ENCODE measurements around the gene MRPL42.
"Not testable (repeated sequence)": the region's sequence is repeated elsewhere in the genome, so short reads cannot be mapped to it uniquely, and the experiment has no call there.

Gene MRPL42

DNA sequence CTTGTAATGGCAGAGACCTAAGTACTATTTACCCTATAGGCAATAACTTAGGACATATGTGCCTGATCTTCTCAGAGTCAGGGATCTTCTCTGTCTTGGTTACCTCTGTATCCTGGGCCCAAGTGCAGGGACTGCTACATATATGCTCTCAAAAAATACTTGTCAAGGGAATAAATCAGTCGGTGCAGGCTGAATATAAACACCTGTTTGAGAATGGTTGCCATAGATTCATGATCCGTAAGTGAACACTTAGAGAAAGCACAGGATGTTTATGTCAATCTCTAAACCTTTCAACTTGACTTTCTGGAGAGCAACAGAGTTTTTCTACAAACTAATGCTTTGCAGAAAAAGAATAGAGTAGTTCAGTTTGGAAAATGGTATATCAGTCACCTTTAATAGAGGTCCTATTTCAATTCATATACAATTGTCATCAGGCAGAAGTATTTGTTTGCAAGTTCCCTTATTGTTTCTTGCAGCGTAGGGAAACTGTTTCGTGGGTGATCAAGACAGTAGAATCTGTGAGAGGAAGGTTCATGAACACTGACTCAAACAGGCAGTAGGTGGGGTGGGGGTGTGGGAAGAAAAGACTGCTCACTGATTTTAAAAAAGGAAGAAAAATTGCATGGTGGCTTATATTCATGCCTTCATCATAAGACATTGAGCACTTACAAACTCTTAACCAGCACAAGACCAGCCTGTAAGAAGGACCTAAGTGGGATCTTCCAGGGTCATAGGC, 19.6 kb upstream of the MRPL42 start:
- peak; percentile 18 for DNase-seq

DNA sequence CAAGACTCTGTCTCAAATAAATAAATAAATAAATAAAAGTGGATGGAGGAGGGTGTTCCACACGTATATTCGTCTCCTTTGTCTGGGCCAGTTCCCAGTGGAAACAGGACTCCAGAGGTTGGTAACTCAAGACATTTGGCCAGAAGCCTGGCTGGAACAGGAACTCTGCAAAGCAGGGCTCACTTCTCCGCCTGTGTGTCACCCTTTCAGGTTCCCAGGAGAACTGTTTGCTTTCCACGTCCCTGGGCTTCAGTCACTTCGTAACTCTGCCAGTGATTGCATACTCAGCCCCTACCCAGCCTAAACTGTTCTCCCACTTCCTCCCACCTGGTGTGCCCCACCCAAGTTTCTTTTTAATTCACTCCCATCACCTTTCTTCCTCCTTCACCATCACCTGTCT, 18.5 kb upstream of the MRPL42 start:
- no peak for DNase-seq

- DNase-seq: no peak
These were observed 18.0 kb upstream of the MRPL42 start for GRCh38 chr12:93449277-93449676.

- no peak for DNase-seq
These were observed 15.7 kb upstream of the MRPL42 start for GRCh38 chr12:93451423-93452158.

- no peak for DNase-seq
These were observed 13.7 kb upstream of the MRPL42 start for GRCh38 chr12:93453633-93454032.

DNA sequence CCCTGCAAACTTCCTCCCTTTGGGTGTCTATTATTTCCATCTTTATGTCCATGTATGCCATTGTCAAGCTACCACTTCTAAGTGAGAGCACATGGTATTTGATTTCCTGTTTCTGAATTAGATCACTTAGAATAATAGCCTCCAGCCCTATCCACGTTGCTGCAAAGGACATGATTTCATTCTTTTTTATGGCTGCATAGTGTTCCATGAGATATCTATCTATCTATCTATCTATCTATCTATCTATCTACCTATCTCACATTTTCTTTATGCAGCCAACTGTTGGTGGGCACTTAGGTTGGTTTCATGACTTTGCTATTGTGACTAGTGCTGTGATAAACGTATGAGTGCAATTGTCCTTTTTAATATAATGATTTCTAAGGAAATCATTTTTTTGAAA, 11.2 kb upstream of the MRPL42 start:
- DNase-seq: no peak

GRCh38 chr12:93459097-93459496, 8.2 kb upstream of the MRPL42 start:
- no peak for DNase-seq

GRCh38 chr12:93460003-93460402, 7.3 kb upstream of the MRPL42 start:
- DNase-seq: no peak

DNA sequence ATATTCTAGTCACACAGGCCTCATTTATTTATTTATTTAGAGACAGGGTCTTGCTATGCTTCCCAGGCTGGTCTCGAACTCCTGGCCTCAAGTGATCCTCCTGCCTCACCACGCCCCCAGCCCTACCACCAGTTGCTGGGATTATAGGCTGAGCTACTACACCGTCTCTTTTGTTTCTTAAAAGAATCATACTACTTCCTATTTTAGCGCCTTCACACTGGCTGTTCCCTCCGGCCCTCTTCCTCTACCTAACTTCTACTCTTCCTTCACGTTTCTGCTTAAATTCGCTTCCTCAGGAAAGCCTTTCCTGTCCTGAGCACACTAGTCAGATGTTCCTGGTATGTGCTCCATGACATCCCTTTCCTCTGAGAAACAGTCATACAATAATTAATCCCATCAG, 6.4 kb upstream of the MRPL42 start:
- no peak for DNase-seq

DNA sequence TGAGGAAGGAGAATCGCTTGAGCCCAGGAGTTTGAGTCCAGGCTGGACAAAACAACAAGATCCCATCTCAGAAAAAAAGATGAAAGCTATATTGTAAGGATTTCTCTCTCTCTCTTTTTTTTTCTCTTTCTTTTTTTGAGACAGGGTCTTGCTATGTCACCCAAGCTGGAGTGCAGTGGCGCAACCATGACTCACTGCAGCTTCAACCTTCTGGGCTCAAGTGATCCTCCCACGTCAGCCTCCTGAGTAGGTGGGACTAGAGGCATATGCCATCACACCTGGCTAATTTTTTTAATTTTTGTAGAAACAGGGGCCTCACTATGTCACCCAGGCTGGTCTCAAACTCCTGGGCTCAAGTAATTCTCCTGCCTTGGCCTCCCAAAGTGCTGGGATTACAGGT, 5.8 kb upstream of the MRPL42 start:
- DNase-seq: no peak

- DNase-seq: no peak
These were observed 1.5 kb upstream of the MRPL42 start for GRCh38 chr12:93465841-93466240.

DNA sequence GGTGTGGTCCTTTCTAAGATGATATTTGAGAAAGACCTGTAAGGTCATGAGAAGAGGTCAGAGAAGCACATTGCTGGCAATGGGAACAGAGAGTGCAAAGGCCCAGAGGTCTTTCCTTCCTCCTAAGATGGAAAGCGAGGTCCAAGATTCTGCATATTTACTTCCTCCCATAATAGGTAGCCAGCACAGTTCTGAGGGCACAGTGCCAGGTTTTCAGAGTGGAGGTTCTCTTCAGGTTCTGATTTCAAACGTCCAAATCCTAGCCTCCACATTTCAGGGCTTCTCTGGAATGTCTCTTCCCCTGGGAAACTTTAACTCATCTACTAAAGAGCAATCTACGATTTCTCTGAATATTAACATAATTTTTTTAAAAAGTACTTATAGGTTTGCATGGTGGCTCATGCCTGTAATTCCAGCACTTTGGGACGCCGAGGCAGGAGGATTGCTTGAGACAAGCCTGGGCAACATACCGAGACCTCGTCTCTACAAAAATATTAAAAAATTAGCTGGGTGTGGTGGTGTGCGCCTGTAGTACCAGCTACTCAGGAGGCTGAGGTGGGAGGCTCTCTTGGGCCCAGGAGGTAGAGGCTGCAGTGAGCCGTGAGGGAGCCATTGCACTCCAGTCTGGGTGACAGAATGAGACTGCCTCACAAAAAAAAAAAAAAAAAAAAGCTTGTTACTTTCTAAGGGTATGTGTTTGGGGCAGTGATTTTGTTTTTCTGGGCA, 526 bp upstream of the MRPL42 start:
- DNase-seq: no peak

- DNase-seq: no peak
These were observed 676 bp downstream of the MRPL42 start for GRCh38 chr12:93468008-93468371.

DNA sequence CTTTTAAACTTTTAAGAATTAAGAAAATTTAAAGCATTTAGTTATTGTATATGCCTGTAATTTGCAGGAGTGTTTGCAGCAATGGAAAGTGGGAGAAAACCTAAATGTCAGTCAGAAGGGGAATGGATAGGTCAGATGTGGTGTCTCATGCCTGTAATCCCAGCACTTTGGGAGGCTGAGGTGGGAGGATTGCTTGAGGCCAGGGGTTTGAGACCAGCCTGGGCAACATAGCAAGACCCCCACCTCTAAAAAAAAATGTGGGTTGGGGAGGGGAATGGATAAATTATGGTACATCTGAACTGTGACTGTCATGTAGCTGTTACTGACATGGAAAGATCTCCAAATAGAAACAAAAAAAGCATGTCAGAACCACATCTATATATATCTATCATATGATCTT, 2.1 kb downstream of the MRPL42 start:
- DNase-seq: no peak

- DNase-seq: no peak
These were observed 9.2 kb downstream of the MRPL42 start for GRCh38 chr12:93476555-93476954.

DNA sequence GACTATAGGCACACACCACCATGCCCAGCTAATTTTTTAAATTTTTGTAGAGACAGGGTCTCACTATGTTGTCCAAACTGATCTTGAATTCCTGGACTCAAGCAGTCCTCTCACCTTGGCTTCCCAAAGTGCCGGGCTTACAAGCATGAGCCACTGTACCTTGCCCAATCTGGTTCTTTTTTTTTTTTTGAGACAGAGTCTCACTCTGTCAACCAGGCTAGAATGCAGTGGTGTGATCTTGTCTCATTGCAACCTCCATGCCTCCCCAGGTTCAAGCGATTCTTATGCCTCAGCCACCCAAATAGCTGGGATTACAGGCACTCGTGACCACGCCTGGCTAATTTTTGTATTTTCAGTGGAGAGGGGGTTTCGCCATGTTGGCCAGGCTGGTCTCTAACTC, 15.4 kb downstream of the MRPL42 start:
- no peak for DNase-seq

GRCh38 chr12:93483151-93483807, 16.0 kb downstream of the MRPL42 start:
- no peak for DNase-seq

- DNase-seq: no peak
These were observed 17.1 kb downstream of the MRPL42 start for GRCh38 chr12:93484315-93484981.

DNA sequence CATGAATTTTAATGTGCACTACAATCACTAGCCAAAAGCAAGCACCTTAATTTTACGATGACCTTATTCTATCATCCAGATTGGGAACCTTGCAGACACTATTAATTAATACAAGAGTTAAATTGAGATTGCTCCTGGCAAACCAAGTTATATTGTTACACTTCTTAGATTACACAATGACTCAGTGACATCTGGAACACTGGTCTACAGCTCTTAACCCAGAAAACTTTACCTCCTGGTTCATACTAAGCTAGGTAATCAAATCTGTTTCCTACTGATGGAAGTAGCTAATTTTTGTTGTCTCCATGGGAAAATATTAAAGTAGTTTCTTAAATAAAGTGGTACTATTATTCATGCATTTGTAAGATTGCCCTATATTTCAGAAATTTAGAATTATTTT, 25.5 kb downstream of the MRPL42 start:
- not testable (repeated sequence) for DNase-seq

GRCh38 chr12:93494096-93494495, 26.8 kb downstream of the MRPL42 start:
- DNase-seq: no peak

DNA sequence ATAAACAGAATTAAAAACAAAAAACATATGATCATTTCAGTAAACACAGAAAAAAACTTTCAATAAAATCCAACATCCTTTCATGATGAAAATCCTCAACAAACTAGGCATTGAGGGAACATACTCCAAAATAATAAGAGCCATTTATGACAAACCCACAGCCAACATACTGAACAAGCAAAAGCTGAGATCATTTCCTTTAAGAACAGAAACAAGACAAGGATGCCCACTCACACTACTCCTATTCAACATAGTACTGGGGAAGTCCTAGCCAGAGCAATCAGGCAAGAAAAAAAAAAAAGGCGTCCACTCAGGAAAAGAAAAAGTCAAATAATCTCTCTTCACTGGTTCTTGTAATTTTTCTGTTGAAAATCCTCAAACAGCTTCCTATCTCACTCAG, 30.1 kb downstream of the MRPL42 start:
- no peak for DNase-seq

DNA sequence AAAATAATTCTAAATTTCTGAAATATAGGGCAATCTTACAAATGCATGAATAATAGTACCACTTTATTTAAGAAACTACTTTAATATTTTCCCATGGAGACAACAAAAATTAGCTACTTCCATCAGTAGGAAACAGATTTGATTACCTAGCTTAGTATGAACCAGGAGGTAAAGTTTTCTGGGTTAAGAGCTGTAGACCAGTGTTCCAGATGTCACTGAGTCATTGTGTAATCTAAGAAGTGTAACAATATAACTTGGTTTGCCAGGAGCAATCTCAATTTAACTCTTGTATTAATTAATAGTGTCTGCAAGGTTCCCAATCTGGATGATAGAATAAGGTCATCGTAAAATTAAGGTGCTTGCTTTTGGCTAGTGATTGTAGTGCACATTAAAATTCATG, 31.5 kb downstream of the MRPL42 start:
- not testable (repeated sequence) for DNase-seq

DNA sequence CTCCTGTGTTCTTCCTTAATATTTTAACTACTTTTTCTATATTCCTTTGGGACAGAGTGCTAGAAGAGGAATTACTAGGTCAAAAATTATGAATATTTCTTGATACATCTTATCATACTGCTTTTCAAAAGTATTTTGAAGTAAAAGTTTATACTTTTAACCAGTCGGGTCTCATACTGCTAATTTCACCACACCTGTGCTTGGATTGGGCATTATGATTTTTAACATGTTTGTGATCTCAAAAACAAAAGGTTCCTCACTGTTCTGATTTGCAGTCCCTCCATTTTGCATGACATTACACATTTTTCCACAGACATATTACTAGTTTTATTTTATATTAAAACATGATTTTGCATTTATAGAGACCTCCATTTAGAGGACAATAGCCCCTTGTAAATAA, 32.9 kb downstream of the MRPL42 start:
- no peak for DNase-seq

All from NCI-H1417 treated with DMSO at 0.1 percent for 48 hours (cell line).